ENCODE data around the gene ABCB9.

GRCh38 chr12:122975790-122976647 is 9.8 kb upstream of the ABCB9 start:
- no peak for TF ChIP-seq CTCF (IDR thresholded peaks at IDR 0.05)
- no peak for TF ChIP-seq POLR2A (IDR thresholded peaks at IDR 0.05)
